CD14-positive monocyte (primary cell): Measurements from ENCODE around the gene FANCG. TPM values are rescaled to one million over a fixed set of nuclear protein-coding genes. Genes with fewer than 3 reads are reported as not detected.

Source experiments
- DNase-seq, 3 donors: peaks; one replicate each; pipeline ENCODE4 v3.0.0-alpha.2; 2011 to 2022
- H2AFZ ChIP-seq: 2 replicates; pipeline ENCODE4 v1.6.0; 2012; ENCODE audit warnings: mild to moderate bottlenecking, low read depth, low read length, inconsistent platforms; ENCODE audit not compliant: insufficient read depth, poor library complexity, severe bottlenecking
- H3K27ac ChIP-seq, 2 donors: 1 replicate in 1 of 2; 2 replicates in 1 of 2; pipeline ENCODE4 v1.5.1; 2012 to 2013; ENCODE audit warnings: low read length in 2 of 2, control low read depth in 1 of 2, inconsistent platforms in 1 of 2, low read depth in 1 of 2, mild to moderate bottlenecking in 1 of 2
- H3K27me3 ChIP-seq, 2 donors: one replicate each; pipeline versions ENCODE4 v1.6.0 to v1.6.1; 2011 to 2013; ENCODE audit warnings: low read length in 2 of 2; ENCODE audit not compliant: control insufficient read depth in 2 of 2, insufficient read depth in 2 of 2
- H3K36me3 ChIP-seq, 2 donors: replicated peaks in 1 of 2; 1 replicate in 1 of 2; 2 replicates in 1 of 2; pipeline versions ENCODE4 v1.5.1 to v1.6.1; 2012 to 2013; ENCODE audit warnings: low read length in 2 of 2, control low read depth in 1 of 2, inconsistent platforms in 1 of 2, mild to moderate bottlenecking in 1 of 2; ENCODE audit not compliant: insufficient read depth in 2 of 2, control insufficient read depth in 1 of 2
- H3K4me1 ChIP-seq, 2 donors: 1 replicate in 1 of 2; 2 replicates in 1 of 2; pipeline versions ENCODE4 v1.5.1 to v1.6.1; 2012 to 2013; ENCODE audit warnings: low read length in 2 of 2, control low read depth in 1 of 2, inconsistent platforms in 1 of 2, mild to moderate bottlenecking in 1 of 2, moderate library complexity in 1 of 2; ENCODE audit not compliant: insufficient read depth in 2 of 2, control insufficient read depth in 1 of 2
- H3K4me2 ChIP-seq: replicated peaks from 2 replicates; pipeline ENCODE3; 2012; ENCODE audit warnings: low read length, moderate library complexity, mild to moderate bottlenecking; ENCODE audit not compliant: poor library complexity, severe bottlenecking; ENCODE audit errors: extremely low read depth
- H3K4me3 ChIP-seq, 3 experiments: fragments of 200-600 bp in 1 of 3; sonication (generic) in 1 of 3; replicated peaks in 1 of 3; 1 replicate in 2 of 3; 2 replicates in 1 of 3; pipeline ENCODE4 v1.5.1; 2011 to 2013; ENCODE audit warnings: low read length in 3 of 3, mild to moderate bottlenecking in 3 of 3, control low read depth in 2 of 3, low read depth in 2 of 3, inconsistent platforms in 1 of 3, moderate library complexity in 1 of 3
- H3K79me2 ChIP-seq: 2 replicates; pipeline ENCODE4 v1.6.0; 2012; ENCODE audit warnings: mild to moderate bottlenecking, control low read depth, inconsistent platforms, low read length, moderate library complexity; ENCODE audit not compliant: insufficient read depth
- H3K9ac ChIP-seq: 2 replicates; pipeline ENCODE4 v1.6.0; 2017; ENCODE audit warnings: low read length, mild to moderate bottlenecking; ENCODE audit not compliant: insufficient read depth, poor library complexity, severe bottlenecking
- H3K9me3 ChIP-seq, 2 donors: replicated peaks in 1 of 2; 1 replicate in 1 of 2; 2 replicates in 1 of 2; pipeline versions ENCODE4 v1.5.1 to v1.6.1; 2012 to 2013; ENCODE audit warnings: low read length in 2 of 2, control low read depth in 1 of 2; ENCODE audit not compliant: control insufficient read depth in 1 of 2, insufficient read depth in 1 of 2
- H4K20me1 ChIP-seq: 2 replicates; pipeline ENCODE4 v1.6.0; 2012; ENCODE audit warnings: mild to moderate bottlenecking, low read length, control low read depth, moderate library complexity; ENCODE audit not compliant: insufficient read depth
- H3K27ac Mint-ChIP-seq, 7 donors: one replicate each; pipeline ENCODE4 v1.8.0; 2020; ENCODE audit warnings: mild to moderate bottlenecking in 7 of 7, mixed read lengths in 7 of 7, moderate library complexity in 6 of 7, inconsistent platforms in 2 of 7
- H3K27me3 Mint-ChIP-seq, 3 donors: one replicate each; pipeline ENCODE4 v1.8.0; 2021 to 2022; ENCODE audit warnings: low read depth in 3 of 3, mild to moderate bottlenecking in 3 of 3, mixed read lengths in 3 of 3, moderate library complexity in 3 of 3, inconsistent platforms in 1 of 3
- H3K36me3 Mint-ChIP-seq, 2 donors: one replicate each; pipeline ENCODE4 v1.8.0; 2020; ENCODE audit warnings: mixed read lengths in 2 of 2, inconsistent platforms in 1 of 2, mild to moderate bottlenecking in 1 of 2
- H3K4me1 Mint-ChIP-seq: one replicate; pipeline ENCODE4 v1.8.0; 2020; ENCODE audit warnings: mild to moderate bottlenecking, mixed read lengths
- H3K4me3 Mint-ChIP-seq, 2 donors: one replicate each; pipeline ENCODE4 v1.8.0; 2020; ENCODE audit warnings: mild to moderate bottlenecking in 2 of 2, mixed read lengths in 2 of 2, moderate library complexity in 1 of 2
- H3K9me3 Mint-ChIP-seq, 7 donors: one replicate each; pipeline ENCODE4 v1.8.0; 2020 to 2022; ENCODE audit warnings: mixed read lengths in 7 of 7, mild to moderate bottlenecking in 6 of 7, moderate library complexity in 6 of 7, inconsistent platforms in 2 of 7
- CTCF ChIP-seq: fragments of 200-600 bp; IDR thresholded peaks from one replicate; pipeline ENCODE4 v1.8.0; 2022; ENCODE audit warnings: antibody characterized with exemption, mild to moderate bottlenecking
- WGBS: methylation state at CpG from one replicate; pipeline ENCODE4 v1.1.5; 2013; ENCODE audit warnings: missing lambda C conversion rate; ENCODE audit not compliant: insufficient coverage; 5-methylcytosine and 5-hydroxymethylcytosine counted together
- intact Hi-C, 2 donors: fragments of 100-400 bp; cut with micrococcal nuclease; formaldehyde crosslinking; loops; one replicate each; pipeline versions ENCODE4 v1.15.0 to v1.15.1; 2023
- polyA plus RNA-seq, 3 donors: library from polyadenylated mRNA; depleted of rRNA in 1 of 3; unstranded in 2 of 3; stranded (reverse) in 1 of 3; fragments of 300-500 nt in 2 of 3; fragments of >200 nt in 1 of 3; fragmentation: Illumina TruSeq in 2 of 3; gene quantifications; 1 replicate in 2 of 3; 2 replicates in 1 of 3; pipeline ENCODE4 v1.2.3, GENCODE V29; 2012 to 2021

The FANCG gene
- polyA plus RNA-seq, 3 donors = 2.0 to 7.0 (median 2.5) TPM

GRCh38 chr9:35054871-35055644, 24.7 kb downstream of the FANCG start:
- Histone ChIP-seq H3K4me2 (no peak overlapping the region), H3K36me3 (peaks cover 49 to 99% of the 10 kb centered on the region in 2 donors), H4K20me1 (peaks cover 36% of the 10 kb centered on the region), H3K4me1 (no peaks in the 10 kb centered on the region), H3K4me3 (no peak overlapping the region), H3K9ac (no peak overlapping the region), H3K9me3 (no peaks in the 10 kb centered on the region), H3K79me2 (no peaks in the 10 kb centered on the region), H2AFZ (no peak overlapping the region), H3K27ac (no peak overlapping the region), H3K27me3 (no peaks in the 10 kb centered on the region)
- Mint-ChIP-seq H3K9me3 (no peaks in the 10 kb centered on the region), H3K4me3 (no peak overlapping the region), H3K36me3 (peaks cover 68 to 95% of the 10 kb centered on the region in 2 donors), H3K27ac (peak overlapping the region in 3 of 7 donors; percentile 1 to 73 (median 12)), H3K27me3 (no peaks in the 10 kb centered on the region), H3K4me1 (no peaks in the 10 kb centered on the region)
- intact Hi-C loops = no loop called here
- TF ChIP-seq CTCF = no peak
- DNase-seq = no peak
- WGBS = 97% methylated on average over 6 of the region's 14 CpGs

GRCh38 chr9:35054185-35054835, 25.4 kb downstream of the FANCG start:
- H2AFZ ChIP-seq = no peak overlapping the region
- H3K27me3 ChIP-seq = no peaks in the 10 kb centered on the region
- no peak overlapping the region for H3K4me3 ChIP-seq
- no peaks in the 10 kb centered on the region for H3K9me3 ChIP-seq
- TF ChIP-seq CTCF = no peak
- no peak overlapping the region for H3K9ac ChIP-seq
- H3K36me3 ChIP-seq = peaks cover 46 to 99% of the 10 kb centered on the region in 2 donors
- intact Hi-C loops = no loop called here
- WGBS = 0% methylated on average over 1 of the region's 5 CpGs
- no peaks in the 10 kb centered on the region for H3K79me2 ChIP-seq
- no peaks in the 10 kb centered on the region for H3K4me1 ChIP-seq
- H3K27ac ChIP-seq = no peak overlapping the region
- no peaks in the 10 kb centered on the region for H3K27me3 Mint-ChIP-seq
- H3K9me3 Mint-ChIP-seq = no peaks in the 10 kb centered on the region
- H3K27ac Mint-ChIP-seq = peak overlapping the region in 3 of 7 donors; percentile 1 to 73 (median 12)
- peaks cover 29% of the 10 kb centered on the region for H4K20me1 ChIP-seq
- H3K4me1 Mint-ChIP-seq = no peaks in the 10 kb centered on the region
- no peak overlapping the region for H3K4me2 ChIP-seq
- H3K36me3 Mint-ChIP-seq = peaks cover 61 to 93% of the 10 kb centered on the region in 2 donors
- no peak overlapping the region for H3K4me3 Mint-ChIP-seq
- DNase-seq = no peak
